ENCODE measurements around the gene AGAP1. TPM values are rescaled to one million over a fixed set of nuclear protein-coding genes. Genes with fewer than 3 reads are reported as not detected.
"Not testable (repeated sequence)": the region's sequence is repeated elsewhere in the genome, so short reads cannot be mapped to it uniquely, and the experiment has no call there.

The AGAP1 gene
- total RNA-seq, 1 donor: 12.3 TPM

GRCh38 chr2:235940330-235940729, 446.5 kb downstream of the AGAP1 start:
- TF ChIP-seq CTCF (IDR thresholded peaks at IDR 0.05; ENCODE audit: insufficient read depth, low read length): no peak
- H3K4me3 ChIP-seq (ENCODE audit: low read depth, low read length): no peak overlapping the region
- DNase-seq (ENCODE audit: low read depth): peak; percentile 73

GRCh38 chr2:235944591-235944990, 450.7 kb downstream of the AGAP1 start:
- DNase-seq (ENCODE audit: low read depth): no peak
- no peak overlapping the region for H3K4me3 ChIP-seq (ENCODE audit: low read depth, low read length)
- TF ChIP-seq CTCF (IDR thresholded peaks at IDR 0.05; ENCODE audit: insufficient read depth, low read length): no peak

- no peak for TF ChIP-seq CTCF (IDR thresholded peaks at IDR 0.05; ENCODE audit: insufficient read depth, low read length)
- no peak overlapping the region for H3K4me3 ChIP-seq (ENCODE audit: low read depth, low read length)
- no peak for DNase-seq (ENCODE audit: low read depth)
Observed at GRCh38 chr2:235945608-235946140, 451.8 kb downstream of the AGAP1 start.

GRCh38 chr2:235946590-235946989, 452.7 kb downstream of the AGAP1 start:
- H3K4me3 ChIP-seq (ENCODE audit: low read depth, low read length): no peak overlapping the region
- no peak for TF ChIP-seq CTCF (IDR thresholded peaks at IDR 0.05; ENCODE audit: insufficient read depth, low read length)
- no peak for DNase-seq (ENCODE audit: low read depth)

- H3K4me3 ChIP-seq (ENCODE audit: low read depth, low read length); DNase-seq (ENCODE audit: low read depth): not testable (repeated sequence)
Observed at GRCh38 chr2:235947055-235947454, 453.2 kb downstream of the AGAP1 start.

- no peak for TF ChIP-seq CTCF (IDR thresholded peaks at IDR 0.05; ENCODE audit: insufficient read depth, low read length)
- no peak for DNase-seq (ENCODE audit: low read depth)
- no peak overlapping the region for H3K4me3 ChIP-seq (ENCODE audit: low read depth, low read length)
Observed at GRCh38 chr2:235949567-235950472, 456.0 kb downstream of the AGAP1 start.

GRCh38 chr2:235950473-235950809, 456.6 kb downstream of the AGAP1 start:
- TF ChIP-seq CTCF (IDR thresholded peaks at IDR 0.05; ENCODE audit: insufficient read depth, low read length): no peak
- no peak overlapping the region for H3K4me3 ChIP-seq (ENCODE audit: low read depth, low read length)
- no peak for DNase-seq (ENCODE audit: low read depth)
